Measurements from ENCODE around the gene LTO1. TPM values are rescaled to one million over a fixed set of nuclear protein-coding genes. Genes with fewer than 3 reads are reported as not detected.

Gene LTO1
- total RNA-seq, 4 donors from 2014 or later: 12.2 to 18.6 (median 14.1) TPM

DNA sequence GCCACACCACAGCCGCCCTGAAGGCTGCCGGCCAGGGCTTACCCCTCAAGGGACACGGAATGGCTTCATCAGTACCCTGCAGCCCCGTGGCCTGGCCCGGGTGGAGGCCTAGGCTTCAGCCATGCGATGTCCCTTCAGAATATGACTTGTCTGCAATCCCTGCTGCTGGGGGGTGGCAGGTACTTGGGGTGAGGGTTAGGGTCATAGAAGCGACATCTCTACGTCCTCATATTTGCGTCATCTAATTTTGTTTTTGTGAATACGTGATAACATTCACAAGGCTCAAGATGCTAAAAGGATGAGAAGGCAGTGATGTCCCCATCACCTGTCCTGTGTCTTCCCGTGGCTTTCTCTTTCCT lies 27.8 kb downstream of the LTO1 start:
- TF ChIP-seq POLR2AphosphoS5 (IDR thresholded peaks at IDR 0.05): no peak
- no peak for TF ChIP-seq EP300 (IDR thresholded peaks at IDR 0.05)
- TF ChIP-seq POLR2A (IDR thresholded peaks at IDR 0.05; ENCODE audit: low read depth): no peak
- TF ChIP-seq, protein P1, sequence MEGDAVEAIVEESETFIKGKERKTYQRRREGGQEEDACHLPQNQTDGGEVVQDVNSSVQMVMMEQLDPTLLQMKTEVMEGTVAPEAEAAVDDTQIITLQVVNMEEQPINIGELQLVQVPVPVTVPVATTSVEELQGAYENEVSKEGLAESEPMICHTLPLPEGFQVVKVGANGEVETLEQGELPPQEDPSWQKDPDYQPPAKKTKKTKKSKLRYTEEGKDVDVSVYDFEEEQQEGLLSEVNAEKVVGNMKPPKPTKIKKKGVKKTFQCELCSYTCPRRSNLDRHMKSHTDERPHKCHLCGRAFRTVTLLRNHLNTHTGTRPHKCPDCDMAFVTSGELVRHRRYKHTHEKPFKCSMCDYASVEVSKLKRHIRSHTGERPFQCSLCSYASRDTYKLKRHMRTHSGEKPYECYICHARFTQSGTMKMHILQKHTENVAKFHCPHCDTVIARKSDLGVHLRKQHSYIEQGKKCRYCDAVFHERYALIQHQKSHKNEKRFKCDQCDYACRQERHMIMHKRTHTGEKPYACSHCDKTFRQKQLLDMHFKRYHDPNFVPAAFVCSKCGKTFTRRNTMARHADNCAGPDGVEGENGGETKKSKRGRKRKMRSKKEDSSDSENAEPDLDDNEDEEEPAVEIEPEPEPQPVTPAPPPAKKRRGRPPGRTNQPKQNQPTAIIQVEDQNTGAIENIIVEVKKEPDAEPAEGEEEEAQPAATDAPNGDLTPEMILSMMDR (IDR thresholded peaks at IDR 0.05): no peak
- intact Hi-C loops (cut with DNase I): no loop called here
- no peak for DNase-seq (ENCODE audit: extremely low spot score)

DNA sequence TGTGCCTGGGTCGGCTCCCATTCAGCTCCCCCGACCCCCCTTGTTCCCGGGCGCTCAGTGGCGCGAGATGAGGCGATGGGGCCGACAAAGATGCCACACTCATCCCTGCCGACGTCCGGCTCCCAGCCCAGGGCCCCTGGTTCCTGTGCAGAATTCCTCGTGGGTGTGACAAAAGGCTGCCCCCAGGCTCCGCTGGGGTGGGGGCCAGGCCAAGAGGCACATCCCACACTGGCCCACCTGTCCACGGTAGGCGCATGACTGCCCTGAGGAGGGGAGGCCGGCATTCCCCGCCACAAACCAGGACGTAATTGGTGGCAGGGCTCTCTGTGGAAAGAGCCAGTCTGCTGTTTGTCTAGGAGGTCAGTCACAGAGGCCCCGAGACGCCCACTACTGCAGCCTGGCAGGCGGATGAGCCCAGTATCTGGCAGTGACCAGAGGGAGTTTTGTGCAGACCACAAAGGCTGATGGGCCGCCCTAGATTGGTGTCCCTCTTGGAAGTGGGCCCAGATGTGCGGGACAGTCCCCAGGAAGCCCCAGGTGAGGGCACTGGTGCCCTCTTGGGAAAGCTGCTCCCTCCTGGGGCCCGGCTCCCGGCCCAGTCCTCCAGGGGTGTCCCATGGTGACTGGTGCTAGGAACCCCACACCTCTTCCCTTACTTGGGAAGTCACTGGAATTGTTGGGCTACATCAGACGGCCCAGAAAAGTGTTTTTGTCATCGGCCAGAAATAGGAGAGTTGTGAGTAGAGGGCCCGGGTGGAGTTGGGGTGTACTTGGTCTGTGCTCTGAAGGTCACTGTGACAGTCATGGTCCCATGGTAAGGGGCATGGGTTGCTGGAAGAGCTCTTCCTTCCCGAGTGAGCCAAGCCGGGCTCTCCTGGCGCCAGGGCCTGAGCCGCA lies 28.4 kb downstream of the LTO1 start:
- peak overlapping the region; percentile 32 to 94 (median 92) for H3K27ac ChIP-seq (replicated peaks in 1 of 4)
- WGBS: 63% methylated on average over 12 of the region's 32 CpGs
- H3K27me3 ChIP-seq: peaks cover 0 to 4% (median 0%) of the 10 kb centered on the region in 4 donors
- no peak for TF ChIP-seq POLR2AphosphoS5 (IDR thresholded peaks at IDR 0.05)
- no peak for TF ChIP-seq POLR2A (IDR thresholded peaks at IDR 0.05; ENCODE audit: low read depth)
- no peak for TF ChIP-seq EP300 (IDR thresholded peaks at IDR 0.05)
- TF ChIP-seq, protein P1 (IDR thresholded peaks at IDR 0.05): no peak
- H3K36me3 ChIP-seq: peaks cover 3 to 78% (median 48%) of the 10 kb centered on the region in 4 donors
- no peak overlapping the region for H3K4me3 ChIP-seq
- intact Hi-C loops (cut with DNase I): no loop called here
- H3K9me3 ChIP-seq: no peaks in the 10 kb centered on the region
- H3K4me1 ChIP-seq: peaks cover 33 to 48% (median 41%) of the 10 kb centered on the region in 4 donors
- no peak for DNase-seq (ENCODE audit: extremely low spot score)

More for the DNA sequence above, 27.8 kb downstream of the LTO1 start:
- H3K27ac ChIP-seq (replicated peaks in 1 of 4): peak overlapping the region in 3 of 4 donors; percentile 32 to 94 (median 92)
- peaks cover 8 to 84% (median 55%) of the 10 kb centered on the region in 4 donors for H3K36me3 ChIP-seq
- H3K9me3 ChIP-seq: no peaks in the 10 kb centered on the region
- no peak overlapping the region for H3K4me3 ChIP-seq
- H3K4me1 ChIP-seq: peaks cover 28 to 44% (median 38%) of the 10 kb centered on the region in 4 donors
- H3K27me3 ChIP-seq: no peaks in the 10 kb centered on the region
- WGBS: 81% methylated on average over 11 of the region's 11 CpGs

DNA sequence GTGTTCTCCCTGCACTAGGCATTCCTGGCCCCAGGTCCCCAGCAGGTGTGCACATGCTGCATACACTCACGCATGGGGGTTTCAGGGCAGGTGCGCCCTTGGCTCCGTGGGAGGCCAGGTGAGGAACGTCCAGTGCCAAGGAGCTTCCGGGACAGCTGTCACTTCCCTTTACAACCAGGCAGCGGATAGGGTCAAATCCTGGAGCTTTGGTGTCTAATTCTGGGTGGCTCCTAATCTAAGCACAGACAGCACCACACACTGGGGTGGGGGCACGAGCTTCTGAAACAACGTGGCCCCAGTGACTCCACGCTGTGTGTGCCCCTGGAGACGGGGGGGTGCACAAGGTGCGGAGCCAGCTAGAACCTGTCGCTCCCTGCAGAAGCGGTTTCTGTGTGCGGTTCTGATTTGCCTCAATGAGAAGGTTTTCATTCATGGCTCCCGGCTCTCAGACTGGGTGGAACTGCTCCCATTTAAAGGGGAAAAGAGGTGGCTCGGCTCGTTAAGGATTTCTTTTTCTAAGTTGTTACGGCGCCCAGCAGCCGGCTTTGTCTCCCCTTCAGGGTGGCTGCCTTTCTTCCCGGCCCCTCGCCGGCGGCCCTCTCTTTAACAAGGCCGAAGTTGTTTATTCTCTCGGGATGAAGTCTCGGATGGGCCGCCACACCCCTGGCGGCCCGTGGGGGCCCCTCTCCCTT lies 29.2 kb downstream of the LTO1 start:
- 78% methylated on average over 23 of the region's 30 CpGs for WGBS
- DNase-seq (ENCODE audit: extremely low spot score): no peak
- H3K27me3 ChIP-seq: peaks cover 0 to 10% (median 0%) of the 10 kb centered on the region in 4 donors
- TF ChIP-seq POLR2A (IDR thresholded peaks at IDR 0.05; ENCODE audit: low read depth): no peak
- TF ChIP-seq, protein P1 (IDR thresholded peaks at IDR 0.05): no peak
- TF ChIP-seq POLR2AphosphoS5 (IDR thresholded peaks at IDR 0.05): no peak
- intact Hi-C loops (cut with DNase I): no loop called here
- no peak overlapping the region for H3K4me3 ChIP-seq
- H3K9me3 ChIP-seq: no peaks in the 10 kb centered on the region
- H3K27ac ChIP-seq (replicated peaks in 1 of 4): peak overlapping the region; percentile 89 to 94 (median 92)
- H3K36me3 ChIP-seq: peaks cover 0 to 70% (median 40%) of the 10 kb centered on the region in 4 donors
- peaks cover 36 to 56% (median 48%) of the 10 kb centered on the region in 4 donors for H3K4me1 ChIP-seq

DNA sequence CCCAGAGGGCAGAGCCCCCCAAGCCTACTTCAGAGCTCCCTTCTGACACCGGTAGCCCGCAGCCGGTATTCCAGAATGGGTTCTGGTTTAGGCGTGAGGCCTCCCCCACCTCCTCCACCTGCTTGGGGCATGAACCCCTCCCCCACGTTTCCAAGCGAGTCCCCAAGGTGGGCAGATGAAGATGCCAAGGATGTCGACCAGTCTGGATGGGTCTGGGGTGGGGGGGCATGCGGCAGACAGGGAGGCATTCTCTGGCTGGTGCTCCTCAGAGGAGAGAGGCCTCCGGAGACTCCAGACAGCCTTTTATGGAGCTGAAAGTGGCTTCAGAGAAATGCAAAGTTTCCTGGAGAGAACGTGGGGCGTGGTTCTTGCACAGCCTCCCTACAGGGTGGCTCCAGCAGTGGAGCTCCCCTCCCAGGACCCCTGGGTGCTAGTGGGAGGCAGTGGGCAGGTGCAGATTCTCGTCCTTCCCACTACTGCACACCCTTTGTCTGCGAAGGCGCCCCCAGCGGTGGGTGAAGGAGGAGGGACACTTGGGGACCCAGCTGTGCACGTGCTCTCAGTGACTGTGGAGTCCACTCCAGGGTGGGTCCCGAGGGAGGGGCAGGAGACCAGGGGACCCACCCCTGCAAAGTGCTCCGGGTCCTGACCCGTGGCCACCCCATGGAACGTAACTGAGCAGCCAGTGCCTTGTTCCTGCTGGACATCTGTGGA lies 30.0 kb downstream of the LTO1 start:
- Histone ChIP-seq H3K27me3 (peaks cover 0 to 18% (median 1%) of the 10 kb centered on the region in 4 donors), H3K4me3 (peak overlapping the region in 2 of 4 donors; percentile 6 to 82), H3K9me3 (no peaks in the 10 kb centered on the region), H3K4me1 (peaks cover 42 to 64% (median 56%) of the 10 kb centered on the region in 4 donors), H3K27ac (replicated peaks in 1 of 4) (peak overlapping the region; percentile 89 to 94 (median 92)), H3K36me3 (peaks cover 0 to 62% (median 32%) of the 10 kb centered on the region in 4 donors)
- intact Hi-C loops (cut with DNase I): loop anchor here (5.0 kb wide), 2 partner anchors 353 to 513 kb away; partner anchors contain the start of gene MYEOV
- 65% methylated on average over 18 of the region's 20 CpGs for WGBS
- no peak for TF ChIP-seq EP300 (IDR thresholded peaks at IDR 0.05)
- TF ChIP-seq, protein P1 (IDR thresholded peaks at IDR 0.05): no peak
- no peak for TF ChIP-seq POLR2A (IDR thresholded peaks at IDR 0.05; ENCODE audit: low read depth)
- no peak for TF ChIP-seq POLR2AphosphoS5 (IDR thresholded peaks at IDR 0.05)
- no peak for DNase-seq (ENCODE audit: extremely low spot score)
